ENCODE measurements around the gene GRM7.

- no peak for TF ChIP-seq POLR2AphosphoS5 (IDR thresholded peaks at IDR 0.05; ENCODE audit: low read depth, low read length)
- no peak for TF ChIP-seq TAF1 (IDR thresholded peaks at IDR 0.05; ENCODE audit: borderline replicate concordance, insufficient read depth, low read length)
These were observed 446.5 kb downstream of the GRM7 start for GRCh38 chr3:7307410-7307809.

Data from PFSK-1 (cell line).